NCI-H1417 treated with DMSO at 0.1 percent for 48 hours (cell line): ENCODE data around the gene EEIG2.

Experiments
- DNase-seq: peaks from one replicate; lab custom pipeline; 2025; lab: John Stamatoyannopoulos, UW

EEIG2 gene

DNA sequence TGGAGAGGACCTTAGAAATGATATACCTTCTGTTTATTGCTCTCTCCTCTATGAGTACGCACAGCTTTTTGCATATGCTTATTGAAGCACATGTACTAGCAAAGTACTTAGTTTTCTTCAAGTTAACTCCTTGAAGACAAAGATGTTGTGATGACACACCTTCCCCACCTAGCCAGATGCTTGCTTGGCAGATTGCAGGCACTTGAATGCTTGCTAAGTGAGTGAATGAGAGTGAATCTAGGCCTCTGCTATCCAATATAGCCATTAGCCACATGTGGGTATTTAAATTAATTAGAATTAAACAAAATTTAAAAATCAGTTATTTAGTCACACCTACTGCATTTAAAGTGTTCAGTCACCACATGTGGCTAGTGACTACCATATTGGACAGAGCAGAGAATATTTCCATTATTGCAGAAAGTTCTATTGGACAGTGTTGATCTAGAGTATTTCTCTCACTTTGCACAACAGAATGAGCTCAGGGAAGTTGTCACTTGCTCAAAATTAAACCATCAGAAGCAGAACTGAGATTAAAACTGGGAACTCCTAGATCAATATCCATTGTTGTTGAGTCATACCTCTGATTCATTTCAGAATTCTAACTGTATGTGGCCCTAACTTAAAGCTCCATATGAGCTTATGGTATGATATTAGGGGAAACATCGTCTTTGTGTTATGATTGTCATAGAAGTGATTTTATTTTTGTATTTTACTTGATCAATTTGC, 8.6 kb upstream of the EEIG2 start:
- no peak for DNase-seq

DNA sequence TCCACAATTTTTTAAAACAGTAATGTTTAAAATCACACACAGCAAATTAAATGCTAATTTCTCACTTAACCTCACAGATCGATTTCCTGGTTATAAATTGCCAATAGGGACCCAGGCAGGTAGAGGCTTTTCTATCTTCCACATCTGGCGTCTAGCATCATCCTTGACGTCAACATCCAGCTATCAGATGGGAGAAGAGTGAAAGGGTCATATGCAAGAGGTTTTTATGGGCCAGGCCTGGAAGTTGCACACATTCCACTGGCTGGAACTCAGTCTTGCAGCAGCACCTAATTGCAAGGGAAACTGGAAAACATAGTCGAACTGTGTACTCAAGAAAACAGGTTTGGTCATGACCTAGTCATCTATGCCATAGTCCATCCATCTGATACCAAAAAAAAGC, 6.0 kb upstream of the EEIG2 start:
- DNase-seq, result no peak

DNA sequence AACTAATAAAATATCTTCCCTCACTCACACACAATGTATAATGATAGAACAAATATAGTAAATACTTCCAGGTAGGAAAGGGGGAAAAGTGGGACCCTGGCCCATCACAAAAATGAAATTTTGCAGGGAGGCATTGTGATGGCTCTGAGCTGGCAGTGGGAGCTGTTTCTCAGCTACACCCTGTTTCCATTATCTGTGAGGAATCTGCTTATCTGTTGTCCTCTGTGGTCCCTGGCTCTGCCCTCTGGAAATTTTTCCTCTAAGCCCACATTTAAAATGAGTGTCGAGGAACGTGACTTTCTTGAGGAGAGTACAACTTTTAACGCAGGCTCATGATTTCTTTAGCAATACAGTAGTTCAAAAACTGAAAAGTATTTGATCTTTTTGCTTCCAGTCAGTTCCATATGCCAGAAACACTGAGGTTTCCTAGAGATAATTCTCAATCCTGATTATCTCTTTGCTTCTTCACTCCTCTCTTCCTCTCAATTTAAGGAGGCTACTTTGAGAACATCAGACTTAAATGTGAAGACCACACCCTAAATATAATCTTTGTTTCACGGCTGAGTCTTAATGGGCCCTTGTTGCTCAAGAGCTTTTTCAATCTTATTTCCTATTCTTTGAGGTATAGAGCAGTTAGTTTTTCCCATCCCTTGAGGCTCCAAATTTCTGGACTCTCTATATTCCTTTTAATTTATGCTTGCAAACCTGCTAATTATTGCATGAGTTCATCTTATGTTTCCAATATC, 5.0 kb upstream of the EEIG2 start:
- no peak for DNase-seq

DNA sequence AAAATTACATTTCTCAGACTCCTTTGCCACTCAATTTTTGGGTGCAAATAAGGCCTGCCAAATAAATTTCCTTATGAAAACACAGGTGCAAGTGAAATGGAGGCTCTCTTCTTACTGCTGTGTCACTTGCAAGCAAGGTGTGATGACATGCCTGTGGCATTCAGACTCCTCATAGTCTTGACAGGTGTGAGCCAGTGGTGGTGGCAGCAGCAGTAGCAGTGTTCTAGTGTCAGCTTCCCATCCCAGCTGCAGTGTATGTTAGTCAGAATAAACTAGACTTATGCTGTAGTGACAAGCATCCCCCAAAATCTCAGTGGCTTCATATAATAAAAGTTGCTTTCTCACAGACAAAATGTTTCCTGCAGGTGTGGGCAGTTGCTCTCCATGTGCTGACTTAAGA, 3.8 kb upstream of the EEIG2 start:
- DNase-seq, result no peak

DNA sequence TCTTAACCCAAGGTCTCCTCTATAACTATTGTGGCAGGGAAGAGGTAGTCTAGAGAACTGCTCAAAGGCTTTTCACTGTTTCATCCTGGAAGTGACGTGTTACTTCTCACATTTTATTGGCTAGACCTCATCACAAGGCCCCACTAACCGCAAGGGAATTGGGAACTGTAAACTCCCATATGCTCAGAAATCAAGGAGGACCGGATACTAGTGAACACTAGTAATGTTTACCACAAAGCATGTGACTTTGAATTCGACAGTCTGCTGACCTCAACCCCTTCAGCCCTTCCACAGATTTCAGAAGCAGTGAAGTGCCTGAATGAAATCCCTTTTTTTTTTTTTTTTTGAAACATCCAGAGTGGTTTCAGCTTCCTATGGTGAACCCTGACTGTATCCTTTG, 3.4 kb upstream of the EEIG2 start:
- DNase-seq, result no peak

DNA sequence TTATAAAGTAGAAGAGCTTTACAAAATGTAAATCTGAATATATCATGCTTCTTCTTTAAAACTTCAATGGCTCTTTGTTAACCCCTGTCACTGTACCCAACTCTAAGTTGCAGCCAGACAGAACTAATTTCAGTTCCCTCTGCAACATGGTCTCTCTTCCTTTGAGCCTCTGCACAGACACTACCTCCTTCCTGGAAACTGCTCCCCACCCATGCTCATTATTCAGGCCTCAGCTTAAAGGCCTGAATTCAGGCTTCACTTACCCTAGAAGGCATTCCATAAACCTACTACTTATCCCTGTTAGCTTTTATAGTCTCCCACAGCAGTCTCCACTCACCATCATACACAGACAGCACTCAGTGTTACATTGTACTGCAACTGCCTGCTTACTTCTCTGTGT, 2.6 kb upstream of the EEIG2 start:
- DNase-seq, result no peak

DNA sequence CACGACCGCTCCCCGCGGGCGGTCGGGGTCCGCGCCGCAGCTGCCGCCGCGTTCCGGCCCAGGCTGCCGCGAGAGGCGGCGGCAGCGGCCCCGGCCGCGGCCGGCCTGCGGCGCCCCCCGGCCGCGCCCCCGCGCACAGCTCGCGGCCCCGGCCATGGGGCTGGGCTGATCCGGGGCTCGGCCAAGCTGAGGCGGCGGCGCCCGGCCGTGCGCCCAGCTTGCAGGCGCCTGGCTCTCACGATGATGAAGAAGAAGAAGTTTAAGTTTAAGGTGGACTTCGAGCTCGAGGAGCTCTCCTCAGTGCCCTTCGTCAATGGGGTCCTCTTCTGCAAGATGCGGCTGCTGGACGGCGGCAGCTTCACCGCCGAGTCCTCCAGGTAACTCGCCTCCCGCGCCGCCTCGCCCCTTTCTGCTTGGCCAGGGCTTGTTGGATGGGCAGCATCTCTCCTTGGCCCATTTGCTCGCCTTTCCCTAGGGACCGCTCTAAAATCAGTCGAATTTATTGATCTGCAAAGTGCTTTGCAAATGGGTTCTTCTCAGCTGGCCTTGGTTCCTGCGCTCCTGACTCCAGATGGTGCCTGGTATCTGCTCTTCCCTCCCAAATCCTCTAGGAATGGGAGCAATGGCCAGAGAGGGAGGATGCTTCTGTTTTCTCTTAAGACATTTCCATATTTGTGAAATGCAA, 431 bp downstream of the EEIG2 start:
- DNase-seq, result no peak

DNA sequence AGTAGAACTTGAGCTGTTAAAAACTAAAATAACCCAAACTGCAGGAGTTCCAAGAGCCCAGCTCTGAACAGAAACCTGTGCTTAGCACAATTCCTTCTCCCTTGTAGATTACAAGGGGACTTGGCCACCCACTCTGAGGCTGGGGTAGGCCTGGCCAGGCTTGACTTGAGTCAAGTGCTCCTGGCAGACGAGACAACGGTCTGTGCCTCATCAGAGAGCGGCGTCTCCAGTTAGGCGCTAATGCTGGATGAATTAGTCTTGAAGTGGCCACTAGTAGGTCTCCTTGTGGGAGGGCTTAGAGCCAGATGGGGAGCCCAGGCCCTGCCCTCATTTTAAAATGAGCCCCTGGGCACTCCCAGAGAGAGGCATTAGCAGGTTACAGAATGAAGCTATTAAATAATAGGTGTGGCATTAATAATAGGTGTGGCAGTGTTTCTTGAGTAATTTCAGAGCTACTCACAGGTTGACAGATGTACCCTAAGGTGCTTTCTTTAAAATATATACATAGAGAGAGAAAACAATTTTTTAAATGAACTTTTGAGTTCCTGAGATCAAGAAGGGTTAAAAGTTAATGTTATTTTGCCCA, 1.1 kb downstream of the EEIG2 start:
- DNase-seq, result no peak

DNA sequence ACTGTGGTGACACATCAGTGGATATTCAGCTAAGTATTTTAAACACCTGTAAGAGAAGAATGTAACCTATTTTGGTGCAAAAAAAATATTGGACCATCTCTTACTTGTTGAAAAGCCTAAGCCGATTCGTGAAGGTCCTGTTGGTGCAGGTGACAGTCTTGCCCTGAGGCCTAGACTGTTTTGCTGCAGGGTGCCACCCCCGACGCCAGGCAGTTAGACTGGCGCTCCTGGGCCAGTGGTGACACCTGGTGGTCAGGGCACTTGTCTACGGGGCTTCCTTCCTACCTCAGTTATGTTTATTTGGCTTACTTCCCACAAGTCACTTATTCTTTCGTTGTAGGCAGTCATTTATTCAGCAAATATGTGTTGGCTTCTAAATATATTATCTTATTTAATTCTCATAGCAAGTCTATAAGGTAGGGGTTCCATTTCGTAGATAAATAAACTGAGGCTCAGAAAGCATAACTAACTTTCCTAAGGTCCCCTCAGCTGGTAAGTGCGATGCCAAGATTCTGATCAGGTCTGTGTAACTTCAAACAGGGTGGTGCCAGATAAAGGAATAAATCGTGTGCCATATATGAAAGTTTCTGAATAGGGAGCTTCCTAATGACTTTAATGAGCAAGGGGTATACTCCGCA, 1.9 kb downstream of the EEIG2 start:
- DNase-seq, result no peak

DNA sequence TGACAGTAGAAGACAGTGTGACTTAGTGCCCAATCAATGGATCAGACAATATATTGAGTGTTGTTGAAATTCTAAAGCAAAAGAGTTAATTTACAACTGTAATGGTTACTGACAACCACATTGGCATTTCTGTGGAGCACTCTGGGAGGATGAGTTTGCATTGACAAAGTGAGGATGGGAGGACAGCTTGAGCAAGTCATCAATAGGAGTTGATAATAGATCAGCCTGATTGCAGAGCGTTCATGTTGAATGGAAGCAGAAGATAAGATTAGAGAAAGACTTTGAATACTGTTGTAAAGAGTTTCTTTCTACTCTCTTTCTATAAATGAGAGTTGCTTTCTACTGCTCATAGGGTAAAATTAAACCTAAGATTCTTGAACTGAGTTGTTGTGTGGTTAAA, 3.9 kb downstream of the EEIG2 start:
- no peak for DNase-seq

DNA sequence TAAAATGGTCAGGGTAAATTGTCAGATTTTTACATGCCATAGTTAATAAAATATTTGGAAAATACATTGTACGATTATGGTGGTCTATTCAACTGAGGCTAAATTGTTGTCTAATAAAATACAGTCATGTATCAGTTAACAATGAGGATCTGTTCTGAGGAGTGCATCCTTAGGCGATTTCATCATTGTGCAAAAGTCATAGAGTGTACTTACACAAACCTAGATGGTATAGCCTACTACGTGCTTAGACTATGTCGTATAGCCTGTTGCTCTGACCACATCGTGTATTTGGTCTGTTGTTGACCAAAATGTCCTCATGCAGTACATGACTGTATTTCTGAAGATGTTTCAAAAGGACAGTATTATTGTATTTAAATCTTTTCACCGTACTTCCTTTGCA, 5.2 kb downstream of the EEIG2 start:
- DNase-seq, result no peak

DNA sequence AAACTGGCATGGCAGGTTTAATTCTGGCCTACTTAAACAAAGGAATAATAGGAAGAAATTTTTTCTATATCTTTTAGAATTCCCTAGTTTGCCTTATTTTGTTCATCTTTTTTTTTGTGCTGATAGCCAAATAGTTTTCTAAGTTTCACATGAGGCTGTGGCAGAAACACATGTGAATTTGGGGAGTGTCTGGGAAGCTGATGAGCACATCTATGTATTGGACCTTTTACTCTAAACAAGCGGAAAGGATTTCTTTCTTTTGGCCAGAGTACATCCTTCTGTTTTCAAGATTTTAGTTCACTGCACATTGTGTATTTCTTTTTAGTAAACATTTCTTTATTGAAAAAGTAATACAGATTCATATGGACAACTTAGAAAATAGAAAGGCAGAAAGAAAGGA, 5.6 kb downstream of the EEIG2 start:
- DNase-seq, result no peak

DNA sequence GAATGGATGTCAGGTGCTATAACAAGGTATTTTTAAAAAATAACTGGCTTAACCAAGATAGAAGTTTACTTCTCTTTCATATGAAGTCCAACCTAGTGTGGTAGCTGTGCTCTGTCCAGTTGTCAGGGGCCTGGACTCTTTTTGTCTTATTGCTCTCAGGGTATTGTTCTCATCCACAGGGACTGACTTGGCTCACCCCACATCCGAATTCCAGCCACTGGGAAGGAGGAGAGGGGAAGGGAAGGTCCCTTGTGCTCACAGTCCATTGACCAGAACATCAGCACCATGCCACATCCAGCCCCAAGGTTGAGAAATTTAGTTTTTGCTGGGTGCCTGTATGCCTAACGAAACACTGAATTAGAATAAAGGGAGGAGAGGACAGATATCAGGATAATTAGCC, 8.7 kb downstream of the EEIG2 start:
- DNase-seq, result no peak

DNA sequence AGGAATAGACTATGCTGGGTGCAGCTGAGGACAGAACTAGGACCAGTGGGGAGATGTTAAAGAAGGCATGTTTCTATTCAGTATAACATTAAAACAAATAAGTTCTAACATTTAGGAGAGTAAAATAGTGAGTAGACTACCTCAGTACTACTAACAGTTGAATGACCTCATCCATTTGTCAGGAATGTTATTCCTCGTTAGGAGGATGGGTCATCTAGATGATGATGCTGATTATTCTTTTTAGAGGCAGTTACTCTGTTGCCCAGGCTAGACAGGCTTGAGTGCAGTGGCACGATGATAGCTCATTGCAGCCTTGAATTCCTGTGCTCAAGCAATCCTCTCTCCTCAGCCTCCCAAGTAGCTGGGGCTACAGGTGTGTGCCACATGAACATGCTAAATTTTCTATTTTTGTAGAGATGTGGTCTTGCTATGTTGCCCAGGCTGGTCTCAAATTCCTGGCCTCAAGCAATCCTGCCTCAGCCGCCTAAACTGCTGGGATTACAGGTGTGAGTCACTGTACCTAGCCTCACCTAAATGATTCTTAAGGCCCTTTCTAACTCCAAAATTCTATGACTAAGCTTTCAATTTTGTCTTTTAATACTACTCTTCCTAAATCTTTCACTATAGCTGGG, 9.3 kb downstream of the EEIG2 start:
- no peak for DNase-seq

DNA sequence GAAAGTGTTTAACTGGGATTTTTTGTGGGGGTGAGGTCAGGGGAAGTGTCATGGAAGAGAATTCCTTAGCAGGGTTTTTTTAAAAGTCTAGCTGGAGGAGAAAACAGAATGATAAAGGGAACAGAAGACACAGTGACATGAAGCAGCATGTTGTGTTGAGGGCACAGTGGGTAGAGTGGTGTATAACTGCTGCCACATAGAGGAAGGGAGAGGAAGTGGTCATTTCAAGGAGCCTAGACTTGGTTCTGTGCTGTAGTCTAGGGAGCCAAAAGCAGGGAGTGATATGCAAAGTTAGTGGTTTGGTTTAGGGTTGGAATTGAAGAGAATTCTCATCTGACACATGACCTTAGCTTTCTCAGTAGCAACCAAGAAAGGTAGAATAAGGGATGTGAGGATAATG, 10.2 kb downstream of the EEIG2 start:
- no peak for DNase-seq

DNA sequence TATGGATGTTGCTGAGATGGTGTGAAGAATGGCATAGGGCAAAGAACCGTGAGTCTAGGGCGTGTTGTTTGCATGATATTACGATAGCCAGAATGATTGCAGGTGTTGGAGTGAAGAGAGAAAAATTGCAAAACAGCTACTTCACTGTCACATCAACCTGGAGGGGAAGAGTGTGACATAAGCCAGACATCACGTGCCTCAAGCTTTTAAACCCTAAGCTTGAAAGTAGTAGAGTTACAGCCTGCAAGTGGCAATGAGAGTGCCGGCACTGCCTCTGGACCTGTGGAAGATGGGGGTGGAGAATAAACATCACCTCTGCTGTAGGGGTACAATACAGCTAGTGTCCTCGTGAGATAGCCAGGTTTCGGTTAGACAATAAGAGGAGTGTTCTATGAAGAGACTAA, 11.1 kb downstream of the EEIG2 start:
- no peak for DNase-seq

DNA sequence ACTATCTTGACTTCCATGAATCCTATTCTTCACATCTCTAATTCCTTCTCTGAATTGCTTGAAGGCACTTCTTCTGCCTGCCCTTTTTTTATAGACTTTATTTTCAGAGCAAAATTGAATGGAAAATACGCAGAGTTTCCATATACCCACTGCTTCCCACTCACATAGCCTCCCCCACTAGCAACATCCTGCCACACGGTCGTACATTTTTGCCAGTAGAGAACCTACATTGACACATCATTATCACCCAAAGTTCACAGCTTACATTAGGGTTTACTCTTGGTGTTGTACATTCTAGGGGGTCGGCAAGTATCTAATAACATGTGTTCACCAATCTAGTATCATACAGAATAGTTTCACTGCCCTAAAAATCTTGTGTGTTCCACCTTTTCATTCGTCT, 12.3 kb downstream of the EEIG2 start:
- no peak for DNase-seq

DNA sequence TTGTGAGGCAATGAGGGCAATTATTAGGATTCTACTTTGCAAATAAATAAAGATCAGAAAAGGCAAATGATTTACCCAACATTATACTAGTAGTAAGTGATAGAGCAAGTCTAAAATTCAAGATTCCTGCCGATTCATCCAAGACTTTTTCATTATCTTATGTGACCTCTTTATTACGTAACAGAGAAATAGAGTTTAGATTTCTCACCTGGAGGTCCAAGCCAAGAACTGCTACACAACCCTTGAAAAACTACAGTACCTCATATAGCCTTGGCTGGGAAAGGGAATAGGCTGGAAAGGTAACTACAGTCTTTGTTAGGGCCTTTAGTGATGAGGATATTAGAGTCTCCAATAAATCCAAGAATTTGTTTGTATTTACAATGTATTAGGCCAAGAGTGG, 13.3 kb downstream of the EEIG2 start:
- no peak for DNase-seq

DNA sequence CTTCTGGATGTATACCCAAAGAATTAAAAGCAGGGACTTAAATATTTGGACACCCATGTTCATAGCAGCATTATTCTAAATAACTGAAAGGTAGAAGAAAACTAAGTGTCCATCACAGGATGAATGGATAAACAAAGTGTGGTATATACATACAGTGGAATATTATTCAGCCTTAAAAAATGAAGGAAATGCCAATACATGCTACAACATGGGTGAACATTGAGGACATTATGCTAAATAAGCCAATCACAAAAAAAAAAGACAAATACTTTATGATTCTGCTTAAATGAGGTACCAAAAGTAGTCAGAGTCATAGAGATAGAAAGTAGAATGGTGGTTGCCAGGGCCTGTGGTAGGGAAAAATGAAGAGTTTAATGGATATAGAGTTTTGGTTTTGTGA, 14.1 kb downstream of the EEIG2 start:
- no peak for DNase-seq

DNA sequence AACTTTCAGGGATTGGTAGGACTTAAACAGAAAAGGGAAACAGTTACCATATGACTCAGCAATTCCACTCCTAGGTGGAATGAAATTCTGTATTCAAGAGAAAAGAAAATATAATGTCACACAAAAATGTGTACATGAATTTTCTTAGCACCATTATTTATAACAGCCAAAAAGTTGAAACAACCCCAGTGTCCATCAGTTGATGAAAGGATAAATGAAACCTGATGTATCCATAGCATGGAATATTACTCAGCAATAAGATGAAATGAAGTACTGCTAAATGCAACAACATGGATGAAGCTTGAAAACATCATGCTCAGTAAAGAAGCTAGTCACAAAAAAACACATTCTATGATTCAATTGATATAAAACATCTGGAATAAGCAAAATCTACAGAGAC, 15.5 kb downstream of the EEIG2 start:
- no peak for DNase-seq

DNA sequence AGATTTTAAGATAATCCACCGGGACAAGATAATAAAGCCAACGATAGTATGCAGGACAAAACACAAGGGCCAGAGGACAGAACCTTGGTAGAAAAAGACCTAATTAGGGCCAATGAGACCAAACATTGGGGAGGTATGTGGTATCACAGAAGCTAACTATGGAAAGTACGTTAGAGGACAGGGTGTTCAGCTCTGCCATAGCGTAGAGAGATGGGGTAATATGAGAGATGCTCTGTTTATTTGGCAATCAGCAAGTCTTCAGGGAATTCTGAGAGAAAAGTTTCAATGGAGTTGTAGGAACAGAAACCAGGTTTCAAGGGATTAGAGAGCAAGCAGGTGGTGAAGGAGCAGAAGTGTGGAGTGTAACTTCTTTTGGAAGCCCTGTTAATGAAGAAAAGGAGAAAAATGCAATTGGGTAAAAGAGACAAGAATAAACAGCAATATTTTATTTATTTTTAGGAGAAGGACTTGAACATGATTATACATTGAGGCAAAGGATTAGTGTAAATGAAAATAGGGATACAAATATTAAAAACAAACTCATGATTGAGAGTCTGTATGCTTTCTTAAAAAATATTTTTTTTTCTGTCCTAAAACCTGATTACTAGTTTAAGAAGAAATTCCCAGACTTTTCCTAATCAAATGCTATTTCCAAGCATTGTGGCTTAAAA, 24.0 kb downstream of the EEIG2 start:
- no peak for DNase-seq
